ENCODE results near the gene LSM7. TPM values are rescaled to one million over a fixed set of nuclear protein-coding genes. Genes with fewer than 3 reads are reported as not detected.

The LSM7 gene
- total RNA-seq, 1 donor from 2014 or later, result 58.2 TPM

GRCh38 chr19:2280633-2281264, 47.6 kb downstream of the LSM7 start:
- TF ChIP-seq, protein P1, sequence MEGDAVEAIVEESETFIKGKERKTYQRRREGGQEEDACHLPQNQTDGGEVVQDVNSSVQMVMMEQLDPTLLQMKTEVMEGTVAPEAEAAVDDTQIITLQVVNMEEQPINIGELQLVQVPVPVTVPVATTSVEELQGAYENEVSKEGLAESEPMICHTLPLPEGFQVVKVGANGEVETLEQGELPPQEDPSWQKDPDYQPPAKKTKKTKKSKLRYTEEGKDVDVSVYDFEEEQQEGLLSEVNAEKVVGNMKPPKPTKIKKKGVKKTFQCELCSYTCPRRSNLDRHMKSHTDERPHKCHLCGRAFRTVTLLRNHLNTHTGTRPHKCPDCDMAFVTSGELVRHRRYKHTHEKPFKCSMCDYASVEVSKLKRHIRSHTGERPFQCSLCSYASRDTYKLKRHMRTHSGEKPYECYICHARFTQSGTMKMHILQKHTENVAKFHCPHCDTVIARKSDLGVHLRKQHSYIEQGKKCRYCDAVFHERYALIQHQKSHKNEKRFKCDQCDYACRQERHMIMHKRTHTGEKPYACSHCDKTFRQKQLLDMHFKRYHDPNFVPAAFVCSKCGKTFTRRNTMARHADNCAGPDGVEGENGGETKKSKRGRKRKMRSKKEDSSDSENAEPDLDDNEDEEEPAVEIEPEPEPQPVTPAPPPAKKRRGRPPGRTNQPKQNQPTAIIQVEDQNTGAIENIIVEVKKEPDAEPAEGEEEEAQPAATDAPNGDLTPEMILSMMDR (IDR thresholded peaks at IDR 0.05), result no peak
- Histone ChIP-seq H3K27me3 (ENCODE audit: low read depth) (no peaks in the 10 kb centered on the region), H3K9me3 (no peaks in the 10 kb centered on the region), H3K36me3 (peaks cover 16% of the 10 kb centered on the region), H3K4me3 (no peak overlapping the region), H3K4me1 (peaks cover 22% of the 10 kb centered on the region), H3K27ac (no peak overlapping the region)
- no peak for ATAC-seq
- DNase-seq, result no peak
- intact Hi-C loops (cut with DNase I), result no loop called here

DNA sequence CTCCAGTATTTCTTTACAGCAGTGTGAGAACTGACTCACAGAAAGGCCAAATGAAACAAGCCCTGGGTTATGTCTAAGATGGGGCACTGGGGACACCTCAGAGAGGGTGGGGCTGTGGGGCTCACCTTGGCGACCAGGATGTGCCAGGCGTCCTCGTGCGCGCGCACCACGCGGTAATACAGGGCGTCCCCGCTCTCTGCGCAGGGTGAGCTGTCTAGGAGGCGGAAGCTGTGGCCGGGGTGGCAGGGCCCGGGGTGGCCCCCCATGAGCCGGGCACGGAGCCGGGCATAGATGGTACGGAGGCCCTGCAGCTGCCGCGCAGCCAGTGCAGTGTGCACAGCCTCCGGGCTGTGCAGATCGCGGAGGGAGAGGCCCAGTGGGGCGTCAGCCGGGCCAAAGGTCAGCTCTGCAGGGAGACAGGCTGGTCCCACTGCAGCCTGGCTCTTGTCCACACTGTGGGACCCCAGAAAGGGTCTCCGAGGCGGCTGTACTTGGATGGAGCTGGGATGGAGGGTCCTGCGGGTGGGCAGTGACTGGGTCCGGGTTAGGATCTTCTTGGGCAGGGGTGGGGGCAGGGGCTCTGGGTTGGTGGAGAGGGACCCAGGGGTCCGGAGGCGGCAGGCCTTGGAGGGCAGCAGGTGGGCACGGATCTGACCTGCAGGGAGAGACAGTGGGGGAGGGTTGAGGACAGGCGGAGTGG, 49.8 kb downstream of the LSM7 start:
- TF ChIP-seq, protein P1 (IDR thresholded peaks at IDR 0.05), result no peak
- intact Hi-C loops (cut with DNase I), result no loop called here
- Histone ChIP-seq H3K27me3 (ENCODE audit: low read depth) (no peaks in the 10 kb centered on the region), H3K27ac (no peak overlapping the region), H3K4me3 (no peak overlapping the region), H3K9me3 (no peaks in the 10 kb centered on the region), H3K4me1 (peaks cover 41% of the 10 kb centered on the region), H3K36me3 (peaks cover 22% of the 10 kb centered on the region)
- ATAC-seq (no peak), DNase-seq (no peak)

DNA sequence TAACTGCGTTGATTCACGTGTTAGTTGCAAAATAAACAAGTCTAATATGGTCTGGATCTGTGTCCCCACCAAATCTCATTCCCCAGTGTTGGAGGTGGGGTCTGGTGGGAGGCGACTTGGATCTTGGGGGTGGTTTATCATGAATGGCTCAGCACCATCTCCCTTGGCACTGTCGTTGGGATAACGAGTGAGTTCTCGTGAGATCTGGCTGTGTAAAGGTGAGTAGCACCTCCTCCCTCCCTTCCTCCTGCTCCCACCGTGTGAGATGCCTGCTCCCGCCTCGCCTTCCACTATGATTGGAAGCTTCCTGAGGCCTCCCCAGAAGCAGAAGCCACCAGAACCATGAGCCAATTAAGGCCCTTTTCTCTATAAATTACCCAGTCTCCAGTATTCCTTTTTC, 51.2 kb downstream of the LSM7 start:
- intact Hi-C loops (cut with DNase I), result no loop called here

GRCh38 chr19:2276429-2276986, 51.9 kb downstream of the LSM7 start:
- ATAC-seq (no peak), DNase-seq (no peak)
- Histone ChIP-seq H3K4me1 (peaks cover 46% of the 10 kb centered on the region), H3K9me3 (no peaks in the 10 kb centered on the region), H3K27ac (peak overlapping the region; percentile 6), H3K36me3 (peaks cover 42% of the 10 kb centered on the region), H3K27me3 (ENCODE audit: low read depth) (no peaks in the 10 kb centered on the region), H3K4me3 (no peak overlapping the region)
- TF ChIP-seq, protein P1 (IDR thresholded peaks at IDR 0.05), result no peak
- intact Hi-C loops (cut with DNase I), result no loop called here

More for the DNA sequence above, 51.2 kb downstream of the LSM7 start:
- Histone ChIP-seq H3K4me1 (peaks cover 46% of the 10 kb centered on the region), H3K27ac (no peak overlapping the region), H3K36me3 (peaks cover 36% of the 10 kb centered on the region), H3K4me3 (no peak overlapping the region), H3K9me3 (no peaks in the 10 kb centered on the region), H3K27me3 (ENCODE audit: low read depth) (no peaks in the 10 kb centered on the region)
- ATAC-seq (no peak), DNase-seq (no peak)
- TF ChIP-seq, protein P1 (IDR thresholded peaks at IDR 0.05), result no peak

DNA sequence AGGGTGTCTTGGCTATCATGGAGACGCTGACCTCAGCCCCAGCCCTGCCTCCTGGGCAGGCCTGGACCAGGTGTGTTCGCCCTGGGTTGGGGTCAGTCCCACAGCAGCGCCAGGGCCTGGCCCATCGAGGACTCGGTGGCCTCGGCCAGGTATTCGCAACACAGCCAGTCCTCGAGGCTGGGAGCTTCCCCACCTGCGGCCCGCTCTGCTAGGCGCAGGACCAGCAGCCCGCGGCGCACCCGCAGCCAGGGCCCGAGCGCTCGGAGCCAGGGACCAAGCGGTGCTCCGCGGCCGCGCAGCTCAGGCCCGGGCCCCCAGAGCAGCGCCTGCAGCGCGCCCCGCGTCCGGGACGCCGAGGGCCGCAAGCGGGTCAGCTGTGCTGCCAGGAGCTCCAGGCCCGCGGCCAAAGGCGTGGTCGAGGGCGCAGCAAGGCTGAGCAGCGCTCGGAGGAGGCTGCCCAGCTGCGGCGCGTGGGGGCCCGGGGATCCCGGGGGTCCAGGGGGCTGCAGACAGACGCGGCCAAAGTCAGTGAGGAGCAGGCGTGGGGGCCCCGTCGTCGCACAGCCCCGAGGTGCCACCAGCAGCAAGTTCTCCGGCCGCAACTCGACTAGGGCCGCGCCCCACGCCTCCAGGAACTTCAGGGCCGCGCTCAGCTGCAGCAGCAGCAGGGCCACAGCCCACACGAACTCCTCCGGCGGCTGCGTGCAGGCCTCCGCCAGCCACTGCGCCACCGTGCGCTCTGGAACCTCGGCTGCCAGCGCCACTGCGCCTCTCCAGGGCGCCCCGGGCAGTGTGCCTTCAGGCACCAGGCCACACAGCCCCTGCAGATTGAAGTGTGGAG, 52.6 kb downstream of the LSM7 start:
- Histone ChIP-seq H3K27ac (peak overlapping the region; percentile 6), H3K27me3 (ENCODE audit: low read depth) (no peaks in the 10 kb centered on the region), H3K36me3 (peaks cover 47% of the 10 kb centered on the region), H3K4me3 (no peak overlapping the region), H3K4me1 (peaks cover 52% of the 10 kb centered on the region), H3K9me3 (no peaks in the 10 kb centered on the region)
- no peak for ATAC-seq
- TF ChIP-seq, protein P1 (IDR thresholded peaks at IDR 0.05), result no peak
- intact Hi-C loops (cut with DNase I), result no loop called here
- no peak for DNase-seq

All from lower lobe of right lung (tissue), 2 donors.